H1 (cell line): Measurements from ENCODE around the gene DCTD. TPM values are rescaled to one million over a fixed set of nuclear protein-coding genes. Genes with fewer than 3 reads are reported as not detected.

Experiments used
- CHD1 ChIP-seq: IDR thresholded peaks from 2 replicates; pipeline ENCODE4 v1.6.1; 2012; ENCODE audit warnings: low read depth, low read length, improper control_type of control experiment
- RFX5 ChIP-seq: IDR thresholded peaks from 2 replicates; pipeline ENCODE4 v1.6.1; 2011; ENCODE audit warnings: low read depth, low read length, improper control_type of control experiment, borderline replicate concordance
- RXRA ChIP-seq: IDR thresholded peaks from 2 replicates; pipeline ENCODE4 v1.6.1; 2011; ENCODE audit warnings: low read depth, mild to moderate bottlenecking, low read length, moderate library complexity; ENCODE audit not compliant: insufficient read depth
- polyA plus RNA-seq, 7 experiments: library from polyadenylated mRNA; depleted of rRNA in 3 of 7; stranded (reverse) in 5 of 7; unstranded in 2 of 7; fragments of >200 nt in 5 of 7; fragments of 200-250 nt in 2 of 7; gene quantifications; 1 replicate in 5 of 7; 2 replicates in 1 of 7; 4 replicates in 1 of 7; pipeline versions ENCODE4 v1.2.1 to v1.2.3, GENCODE V29; 2011 to 2013; ENCODE audit warnings: missing spikeins in 2 of 7, mixed read lengths in 2 of 7
- total RNA-seq: library from RNA; stranded (reverse); fragmentation: NEBNext Ultra II Directional; extraction: Animal tissue kit (Norgen Biotek cat#: 25700); gene quantifications from 2 replicates; pipeline ENCODE4 v1.2.1, GENCODE V29; 2021
- TF ChIP-seq, protein P1 (sequence below): IDR thresholded peaks from 2 replicates; pipeline ENCODE4 v1.6.1; 2011; ENCODE audit warnings: low read depth, mild to moderate bottlenecking, low read length; ENCODE audit not compliant: insufficient read depth

The DCTD gene
- total and polyA plus RNA-seq, 2 of the 8 experiments (the other 6 are each of a cell fraction or from before 2014, with no cell fraction given) = 60.2 to 69.5 TPM

GRCh38 chr4:182918791-182919302 is 1.7 kb upstream of the DCTD start (continued):
- TF ChIP-seq, protein P1, sequence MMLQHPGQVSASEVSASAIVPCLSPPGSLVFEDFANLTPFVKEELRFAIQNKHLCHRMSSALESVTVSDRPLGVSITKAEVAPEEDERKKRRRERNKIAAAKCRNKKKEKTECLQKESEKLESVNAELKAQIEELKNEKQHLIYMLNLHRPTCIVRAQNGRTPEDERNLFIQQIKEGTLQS = no peak
- TF ChIP-seq RXRA (no peak), RFX5 (no peak), CHD1 (no peak)
